Measurements from ENCODE around the gene PPP3CB. TPM values are rescaled to one million over a fixed set of nuclear protein-coding genes. Genes with fewer than 3 reads are reported as not detected.

PPP3CB gene
- total RNA-seq, 3 donors from 2014 or later (not counting 1 experiment from before 2014, with no cell fraction given), result 38.7 to 49.9 (median 41.2) TPM

DNA sequence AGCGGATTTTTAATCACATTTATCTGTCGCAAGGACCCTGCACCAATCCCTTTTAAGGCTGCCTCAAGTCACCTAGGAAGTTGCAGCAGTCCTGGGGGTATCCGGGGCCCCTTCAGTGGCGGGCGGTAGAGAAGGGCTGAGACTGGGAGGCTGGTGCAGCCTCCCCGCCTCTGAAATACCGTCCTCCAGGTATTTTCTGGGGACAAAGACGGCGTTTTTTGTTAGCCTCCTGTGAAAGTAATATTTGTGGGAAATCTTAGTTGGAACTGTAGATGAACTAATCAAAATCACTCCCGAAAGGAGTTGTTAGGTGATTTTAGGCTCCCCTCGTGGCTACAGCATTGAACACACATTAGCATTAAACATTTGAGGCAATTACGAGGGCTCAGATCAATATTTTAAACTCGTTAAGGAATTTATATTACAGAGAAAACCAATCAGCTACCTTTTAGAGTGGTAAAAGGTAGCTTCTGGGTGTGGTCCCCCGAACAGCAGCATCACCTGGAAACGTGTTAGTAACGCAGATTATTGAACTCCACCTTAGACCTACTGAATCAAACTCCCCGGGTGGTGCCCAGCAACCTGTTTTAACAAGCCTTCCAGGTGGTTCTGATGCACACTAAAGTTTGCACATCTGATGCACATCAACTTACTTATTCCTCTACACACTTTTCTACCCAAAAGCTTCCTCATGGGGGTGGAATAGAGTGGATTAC is 81.4 kb downstream of the PPP3CB start:
- peak overlapping the region; percentile 95 for H3K4me3 Mint-ChIP-seq
- DNase-seq (peak in 1 of 2 donors; percentile 32), ATAC-seq (peak; percentile 20 to 38 (median 32))
- intact Hi-C loops (cut with micrococcal nuclease), result loop anchor here (2.0 to 5.0 kb wide), 2 partner anchors 80 to 167 kb away; partner anchors contain the start of gene DNAJC9
- H3K4me1 Mint-ChIP-seq, result peaks cover 25 to 29% of the 10 kb centered on the region in 2 donors
- TF ChIP-seq, protein P1, sequence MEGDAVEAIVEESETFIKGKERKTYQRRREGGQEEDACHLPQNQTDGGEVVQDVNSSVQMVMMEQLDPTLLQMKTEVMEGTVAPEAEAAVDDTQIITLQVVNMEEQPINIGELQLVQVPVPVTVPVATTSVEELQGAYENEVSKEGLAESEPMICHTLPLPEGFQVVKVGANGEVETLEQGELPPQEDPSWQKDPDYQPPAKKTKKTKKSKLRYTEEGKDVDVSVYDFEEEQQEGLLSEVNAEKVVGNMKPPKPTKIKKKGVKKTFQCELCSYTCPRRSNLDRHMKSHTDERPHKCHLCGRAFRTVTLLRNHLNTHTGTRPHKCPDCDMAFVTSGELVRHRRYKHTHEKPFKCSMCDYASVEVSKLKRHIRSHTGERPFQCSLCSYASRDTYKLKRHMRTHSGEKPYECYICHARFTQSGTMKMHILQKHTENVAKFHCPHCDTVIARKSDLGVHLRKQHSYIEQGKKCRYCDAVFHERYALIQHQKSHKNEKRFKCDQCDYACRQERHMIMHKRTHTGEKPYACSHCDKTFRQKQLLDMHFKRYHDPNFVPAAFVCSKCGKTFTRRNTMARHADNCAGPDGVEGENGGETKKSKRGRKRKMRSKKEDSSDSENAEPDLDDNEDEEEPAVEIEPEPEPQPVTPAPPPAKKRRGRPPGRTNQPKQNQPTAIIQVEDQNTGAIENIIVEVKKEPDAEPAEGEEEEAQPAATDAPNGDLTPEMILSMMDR (IDR thresholded peaks at IDR 0.05), result no peak
- no peaks in the 10 kb centered on the region for H3K36me3 Mint-ChIP-seq
- H3K27ac ChIP-seq (ENCODE audit: low read length), result no peak overlapping the region
- WGBS (ENCODE audit: insufficient coverage), result 3% methylated on average over 16 of the region's 17 CpGs
- H3K27ac Mint-ChIP-seq, result peak overlapping the region; percentile 43 to 92
- peaks cover 0 to 2% of the 10 kb centered on the region in 2 donors for H3K27me3 Mint-ChIP-seq (ENCODE audit: low read depth in 2 of 2)
- peaks cover 8% of the 10 kb centered on the region for H3K4me1 ChIP-seq (ENCODE audit: control insufficient read depth, insufficient read depth, low read length)
- H3K9me3 Mint-ChIP-seq, result no peaks in the 10 kb centered on the region
- no peaks in the 10 kb centered on the region for H3K9me3 ChIP-seq (ENCODE audit: control insufficient read depth, insufficient read depth, low read length)
- H3K36me3 ChIP-seq (ENCODE audit: control insufficient read depth, insufficient read depth, low read length), result no peaks in the 10 kb centered on the region
- peak overlapping the region; percentile 78 for H3K4me3 ChIP-seq (ENCODE audit: low read length)
- H3K27me3 ChIP-seq (ENCODE audit: control insufficient read depth, insufficient read depth, low read length), result no peaks in the 10 kb centered on the region

DNA sequence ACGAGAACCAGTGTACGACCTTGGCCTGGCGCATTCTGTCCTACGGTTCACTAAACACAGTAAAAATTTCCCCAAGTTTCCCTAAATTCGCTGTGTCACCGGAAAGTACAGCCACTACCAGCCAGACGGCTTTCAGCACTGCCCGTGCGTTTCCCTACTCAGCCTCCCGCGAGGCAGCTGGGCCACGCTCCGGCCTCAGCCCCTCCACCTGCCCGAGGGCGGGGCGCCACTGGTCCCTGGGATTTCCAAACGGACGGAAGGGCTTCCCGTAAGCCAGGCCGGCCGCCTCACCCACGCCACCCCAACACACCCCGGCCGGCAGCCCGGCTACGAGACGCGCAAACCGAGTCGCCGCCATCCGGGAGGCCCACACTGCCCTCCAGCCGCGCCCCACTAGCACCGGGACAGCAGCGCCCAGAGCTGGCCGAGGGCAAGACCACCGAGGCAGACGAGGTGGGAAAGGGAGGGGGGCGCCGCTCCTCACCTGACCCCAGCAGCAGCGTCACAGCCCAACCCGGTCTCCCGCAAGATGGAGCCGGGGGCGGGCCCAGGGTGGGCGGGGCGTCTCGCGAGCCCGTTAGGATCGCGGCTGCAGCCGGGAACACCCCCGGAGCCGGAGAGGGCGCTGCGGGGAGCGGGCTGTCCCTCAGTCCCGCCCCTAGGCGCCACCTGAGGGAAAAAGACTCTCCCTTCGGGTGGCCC is 82.1 kb downstream of the PPP3CB start, which contains the start of gene ANXA7:
ANXA7 (minus strand) TSS at position 531 of the 702 bp plus-strand sequence. CDS start 13,202 bp downstream, outside the sequence.
- peaks cover 32 to 36% of the 10 kb centered on the region in 2 donors for H3K4me1 Mint-ChIP-seq
- no peaks in the 10 kb centered on the region for H3K36me3 ChIP-seq (ENCODE audit: control insufficient read depth, insufficient read depth, low read length)

DNA sequence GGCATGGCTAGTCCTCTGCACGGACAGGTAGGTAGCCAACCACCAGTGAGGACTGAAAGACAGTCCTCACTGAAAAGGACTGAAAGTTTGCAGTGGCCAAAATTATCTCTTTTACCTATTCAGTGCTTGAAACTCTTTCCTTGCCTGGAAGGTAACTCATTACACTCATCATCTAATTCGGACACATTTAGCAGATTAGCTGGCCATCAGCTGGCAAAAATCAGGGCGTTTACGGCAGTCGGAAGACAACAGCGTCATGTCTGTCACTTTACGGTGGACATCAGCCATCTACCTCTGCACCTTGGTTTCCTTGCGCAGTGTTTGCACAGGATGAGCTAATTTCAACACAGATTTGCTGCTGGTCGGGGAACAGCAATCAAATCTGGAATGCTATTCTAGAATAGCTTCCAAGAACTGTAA is 82.7 kb downstream of the PPP3CB start:
- Mint-ChIP-seq H3K4me1 (peaks cover 34 to 37% of the 10 kb centered on the region in 2 donors), H3K9me3 (no peaks in the 10 kb centered on the region), H3K27ac (peak overlapping the region; percentile 91 to 92), H3K36me3 (no peaks in the 10 kb centered on the region), H3K4me3 (peak overlapping the region; percentile 95), H3K27me3 (ENCODE audit: low read depth in 2 of 2) (peaks cover 0 to 2% of the 10 kb centered on the region in 2 donors)
- H3K27ac ChIP-seq (ENCODE audit: low read length), result peak overlapping the region; percentile 86
- intact Hi-C loops (cut with micrococcal nuclease), result loop anchor here (5.0 kb wide), 1 partner anchor 166 kb away; the partner anchor contains the start of gene DNAJC9
- peak; percentile 45 to 75 for DNase-seq
- H3K4me1 ChIP-seq (ENCODE audit: control insufficient read depth, insufficient read depth, low read length), result peaks cover 8% of the 10 kb centered on the region
- peak; percentile 37 to 54 (median 40) for ATAC-seq
- peak overlapping the region; percentile 78 for H3K4me3 ChIP-seq (ENCODE audit: low read length)
- TF ChIP-seq, protein P1 (IDR thresholded peaks at IDR 0.05), result no peak
- H3K36me3 ChIP-seq (ENCODE audit: control insufficient read depth, insufficient read depth, low read length), result no peaks in the 10 kb centered on the region
- H3K27me3 ChIP-seq (ENCODE audit: control insufficient read depth, insufficient read depth, low read length), result no peaks in the 10 kb centered on the region
- under 1% methylated on average over 9 of the region's 9 CpGs for WGBS (ENCODE audit: insufficient coverage)
- no peaks in the 10 kb centered on the region for H3K9me3 ChIP-seq (ENCODE audit: control insufficient read depth, insufficient read depth, low read length)

More for the DNA sequence above, 82.1 kb downstream of the PPP3CB start, which contains the start of gene ANXA7:
- Histone ChIP-seq H3K4me1 (ENCODE audit: control insufficient read depth, insufficient read depth, low read length) (peaks cover 8% of the 10 kb centered on the region), H3K4me3 (ENCODE audit: low read length) (peak within 1 kb of the TSS; percentile 78), H3K9me3 (ENCODE audit: control insufficient read depth, insufficient read depth, low read length) (no peaks in the 10 kb centered on the region), H3K27ac (ENCODE audit: low read length) (peak within 1 kb of the TSS; percentile 86), H3K27me3 (ENCODE audit: control insufficient read depth, insufficient read depth, low read length) (no peaks in the 10 kb centered on the region)
- H3K27me3 Mint-ChIP-seq (ENCODE audit: low read depth in 2 of 2), result peaks cover 0 to 2% of the 10 kb centered on the region in 2 donors
- TF ChIP-seq, protein P1 (IDR thresholded peaks at IDR 0.05), result no peak
- no peaks in the 10 kb centered on the region for H3K36me3 Mint-ChIP-seq
- peak within 1 kb of the TSS; percentile 95 for H3K4me3 Mint-ChIP-seq
- DNase-seq (peak; percentile 86 to 94), ATAC-seq (peak; percentile 92 to 98 (median 94))
- peak within 1 kb of the TSS; percentile 91 to 92 for H3K27ac Mint-ChIP-seq
- under 1% methylated on average over 62 of the region's 62 CpGs for WGBS (ENCODE audit: insufficient coverage)
- H3K9me3 Mint-ChIP-seq, result no peaks in the 10 kb centered on the region
- intact Hi-C loops (cut with micrococcal nuclease), result loop anchor here (2.0 to 5.0 kb wide), 2 partner anchors 81 to 166 kb away; partner anchors contain the start of gene DNAJC9

Measured in natural killer cell (primary cell).